Ectodermal cell (in vitro differentiated cells): ENCODE data around the gene ZNF784.
A peak's percentile ranks its signal among the peaks of the same experiment; 100 is the strongest.

Experiments used
- H3K27ac ChIP-seq: 2 replicates; pipeline ENCODE4 v1.7.0; 2013; ENCODE audit warnings: mild to moderate bottlenecking, low read depth, low read length; ENCODE audit not compliant: insufficient read depth, poor library complexity, severe bottlenecking
- H3K27me3 ChIP-seq: 2 replicates; pipeline ENCODE4 v1.7.0; 2013; ENCODE audit warnings: mild to moderate bottlenecking, low read length; ENCODE audit not compliant: insufficient read depth, control insufficient read depth, poor library complexity, severe bottlenecking
- H3K36me3 ChIP-seq: one replicate; pipeline ENCODE4 v1.7.0; 2013; ENCODE audit warnings: low read length; ENCODE audit not compliant: control insufficient read depth, insufficient read depth
- H3K4me1 ChIP-seq: one replicate; pipeline ENCODE4 v1.7.0; 2013; ENCODE audit warnings: low read length; ENCODE audit not compliant: control insufficient read depth, insufficient read depth
- H3K4me3 ChIP-seq: 2 replicates; pipeline ENCODE4 v1.7.0; 2013; ENCODE audit warnings: low read depth, low read length, control low read depth; ENCODE audit not compliant: insufficient read depth
- H3K9me3 ChIP-seq: 2 replicates; pipeline ENCODE4 v1.7.0; 2013; ENCODE audit warnings: mild to moderate bottlenecking, low read length, moderate library complexity; ENCODE audit not compliant: control insufficient read depth
- WGBS, 2 experiments: methylation state at CpG; one replicate each; pipeline ENCODE4 v1.1.7; 2013; ENCODE audit warnings: missing lambda C conversion rate in 2 of 2; 5-methylcytosine and 5-hydroxymethylcytosine counted together

ZNF784 gene

GRCh38 chr19:55603115-55603514 is 21.3 kb downstream of the ZNF784 start:
- Histone ChIP-seq H3K9me3 (no peaks in the 10 kb centered on the region), H3K27ac (no peak overlapping the region), H3K36me3 (no peaks in the 10 kb centered on the region), H3K27me3 (no peaks in the 10 kb centered on the region), H3K4me1 (peaks cover 11% of the 10 kb centered on the region), H3K4me3 (no peak overlapping the region)
- WGBS, 2 experiments, result 95 to 96% methylated on average over 21 of the region's 21 CpGs

DNA sequence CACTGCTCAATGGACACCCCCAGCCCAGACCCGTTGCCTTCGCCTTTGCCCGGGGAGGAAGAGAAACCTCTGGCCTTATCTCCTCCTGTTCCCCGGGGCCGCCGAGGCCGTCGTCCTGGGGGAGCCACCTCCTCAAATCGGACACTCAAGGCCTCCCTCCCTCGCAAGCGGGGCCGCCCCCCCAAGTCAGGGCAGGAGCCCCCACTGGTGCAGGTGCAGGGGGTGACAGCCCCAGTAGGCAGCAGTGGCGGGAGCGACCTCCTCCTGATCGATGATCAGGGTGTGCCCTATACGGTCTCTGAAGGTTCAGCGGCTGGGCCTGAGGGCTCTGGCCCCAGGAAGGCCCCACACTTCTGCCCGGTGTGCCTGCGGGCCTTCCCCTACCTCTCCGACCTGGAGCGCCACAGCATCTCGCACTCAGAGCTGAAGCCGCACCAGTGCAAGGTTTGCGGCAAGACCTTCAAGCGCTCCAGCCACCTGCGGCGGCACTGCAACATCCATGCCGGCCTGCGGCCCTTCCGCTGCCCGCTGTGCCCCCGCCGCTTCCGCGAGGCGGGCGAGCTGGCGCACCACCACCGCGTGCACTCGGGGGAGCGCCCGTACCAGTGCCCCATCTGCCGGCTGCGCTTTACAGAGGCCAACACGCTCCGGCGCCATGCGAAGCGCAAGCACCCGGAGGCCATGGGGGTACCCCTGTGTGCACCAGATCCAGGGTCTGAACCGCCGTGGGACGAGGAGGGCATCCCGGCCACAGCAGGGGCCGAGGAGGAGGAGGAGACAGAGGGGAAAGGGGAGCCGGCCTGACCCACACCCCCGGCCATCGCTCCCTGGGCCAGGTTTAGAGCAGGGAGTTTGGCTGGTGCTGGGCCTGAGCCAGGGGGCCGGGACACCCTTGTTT is 22.0 kb downstream of the ZNF784 start:
- WGBS, 2 experiments, result 95% methylated on average over 60 of the region's 60 CpGs

DNA sequence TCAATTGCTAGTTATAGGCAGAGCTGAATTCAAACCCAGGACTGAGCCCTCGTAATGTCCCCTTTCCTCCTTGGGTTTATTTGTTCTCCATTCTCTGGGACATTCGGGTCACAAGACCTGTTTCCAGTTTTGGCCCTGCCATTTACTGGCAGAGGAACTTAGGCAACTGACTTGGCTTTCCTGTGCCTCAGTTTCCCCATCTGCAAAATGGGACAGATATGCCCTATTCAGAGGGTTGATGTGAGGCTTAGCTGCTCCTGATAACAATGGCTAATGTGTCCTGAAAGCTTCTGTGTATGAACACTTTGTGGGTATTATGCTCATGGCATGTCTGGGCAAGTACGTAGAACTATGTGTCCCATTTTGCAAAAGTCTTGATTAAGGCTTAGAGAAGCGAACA is 23.3 kb downstream of the ZNF784 start:
- H3K4me3 ChIP-seq, result peak overlapping the region; percentile 62

More for the DNA sequence above, 22.0 kb downstream of the ZNF784 start:
- Histone ChIP-seq H3K36me3 (no peaks in the 10 kb centered on the region), H3K27me3 (no peaks in the 10 kb centered on the region), H3K9me3 (no peaks in the 10 kb centered on the region), H3K27ac (no peak overlapping the region), H3K4me3 (no peak overlapping the region), H3K4me1 (peaks cover 18% of the 10 kb centered on the region)

DNA sequence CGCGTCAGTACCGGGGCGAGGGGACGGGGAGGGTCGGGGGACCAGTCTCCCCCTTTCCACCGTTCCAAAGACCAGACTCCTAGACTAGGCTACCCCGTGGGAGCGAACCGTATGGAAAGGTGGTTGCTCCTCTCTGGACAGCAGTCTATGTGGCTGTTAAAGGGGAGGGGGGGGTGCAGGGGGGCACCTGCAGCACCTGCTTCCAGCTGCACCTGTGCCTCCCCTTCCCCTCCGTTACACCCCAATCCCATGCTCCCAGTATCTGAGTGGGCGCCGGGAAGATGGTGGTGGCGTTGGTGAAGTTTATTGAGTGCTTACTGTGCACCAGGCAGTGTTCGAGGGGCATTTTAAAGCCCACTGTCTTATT is 23.7 kb downstream of the ZNF784 start:
- H3K36me3 ChIP-seq, result peaks cover 5% of the 10 kb centered on the region
- 12 to 16% methylated on average over 12 to 15 of the region's 15 CpGs for WGBS, 2 experiments
- peaks cover 12% of the 10 kb centered on the region for H3K4me1 ChIP-seq
- peak overlapping the region; percentile 99 for H3K27ac ChIP-seq
- H3K27me3 ChIP-seq, result no peaks in the 10 kb centered on the region
- H3K9me3 ChIP-seq, result no peaks in the 10 kb centered on the region
- peak overlapping the region; percentile 62 for H3K4me3 ChIP-seq

More for the DNA sequence above, 23.3 kb downstream of the ZNF784 start:
- Histone ChIP-seq H3K27me3 (no peaks in the 10 kb centered on the region), H3K27ac (peak overlapping the region; percentile 99), H3K36me3 (peaks cover under 1% of the 10 kb centered on the region), H3K9me3 (no peaks in the 10 kb centered on the region), H3K4me1 (peaks cover 12% of the 10 kb centered on the region)
- WGBS, 2 experiments, result 90 to 95% methylated on average over 4 of the region's 4 CpGs

DNA sequence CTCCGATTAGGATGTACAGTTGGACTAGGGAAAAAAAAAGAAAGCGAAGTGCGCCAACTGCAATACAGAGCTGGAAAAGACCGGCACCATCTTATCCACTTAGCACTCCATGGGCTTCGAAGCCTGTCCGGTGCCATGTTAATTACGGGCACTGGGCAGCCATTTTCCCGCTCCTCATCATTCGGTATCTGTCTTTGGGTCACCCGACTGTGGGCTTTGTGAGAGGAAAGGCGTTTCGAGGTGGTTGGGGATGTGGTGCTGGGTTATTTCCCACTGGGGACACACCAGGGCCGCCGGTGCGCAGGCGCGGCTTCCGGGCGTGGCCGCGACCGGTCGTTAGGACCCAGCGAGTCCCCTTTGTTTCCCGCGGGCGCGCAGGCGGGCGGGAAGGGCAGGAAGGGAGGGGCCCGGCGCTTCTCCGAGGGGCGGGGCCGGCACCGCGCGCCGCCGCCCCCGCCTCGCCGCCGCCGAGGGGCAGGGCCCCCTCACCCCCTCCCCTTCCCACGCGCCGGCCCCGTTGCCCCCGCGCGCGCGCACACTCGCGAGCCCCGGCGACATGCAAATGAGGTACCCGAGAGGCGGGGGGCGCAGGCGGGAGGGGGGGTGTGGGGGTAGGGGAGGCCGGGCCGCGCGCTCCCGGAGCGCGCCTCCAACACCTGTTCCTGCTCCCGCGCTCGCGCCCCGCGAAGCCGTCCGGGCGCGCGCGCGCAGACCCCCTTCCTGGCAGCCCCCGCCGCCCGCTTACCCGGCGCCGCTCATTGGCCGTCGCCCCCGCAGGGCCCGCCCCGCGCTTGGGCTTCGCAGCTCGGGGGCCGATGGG is 24.3 kb downstream of the ZNF784 start, which contains the start of gene ZNF524:
TSS of gene ZNF524 (plus strand) at position 447 of the 820 bp plus-strand sequence. CDS start 1,825 bp downstream, outside the sequence.
- peak within 1 kb of the TSS; percentile 62 for H3K4me3 ChIP-seq
- H3K36me3 ChIP-seq, result peaks cover 10% of the 10 kb centered on the region
- H3K27me3 ChIP-seq, result no peaks in the 10 kb centered on the region
- peak within 1 kb of the TSS; percentile 99 for H3K27ac ChIP-seq
- WGBS, 2 experiments, result 0% methylated on average over 97 of the region's 97 CpGs
- H3K9me3 ChIP-seq, result no peaks in the 10 kb centered on the region
- peaks cover 12% of the 10 kb centered on the region for H3K4me1 ChIP-seq

- H3K27me3 ChIP-seq, result no peaks in the 10 kb centered on the region
- H3K27ac ChIP-seq, result peak within 1 kb of the TSS; percentile 99
- H3K9me3 ChIP-seq, result no peaks in the 10 kb centered on the region
- peak within 1 kb of the TSS; percentile 62 for H3K4me3 ChIP-seq
- peaks cover 12% of the 10 kb centered on the region for H3K4me1 ChIP-seq
- 0% methylated on average over 23 of the region's 23 CpGs for WGBS, 2 experiments
- peaks cover 15% of the 10 kb centered on the region for H3K36me3 ChIP-seq
These were observed 24.9 kb downstream of the ZNF784 start, which contains the start of gene FIZ1 for GRCh38 chr19:55599468-55599841. Gene FIZ1, minus strand, starts transcription at chr19:55599517. Its CDS starts 1,652 bp downstream, at chr19:55597865.

DNA sequence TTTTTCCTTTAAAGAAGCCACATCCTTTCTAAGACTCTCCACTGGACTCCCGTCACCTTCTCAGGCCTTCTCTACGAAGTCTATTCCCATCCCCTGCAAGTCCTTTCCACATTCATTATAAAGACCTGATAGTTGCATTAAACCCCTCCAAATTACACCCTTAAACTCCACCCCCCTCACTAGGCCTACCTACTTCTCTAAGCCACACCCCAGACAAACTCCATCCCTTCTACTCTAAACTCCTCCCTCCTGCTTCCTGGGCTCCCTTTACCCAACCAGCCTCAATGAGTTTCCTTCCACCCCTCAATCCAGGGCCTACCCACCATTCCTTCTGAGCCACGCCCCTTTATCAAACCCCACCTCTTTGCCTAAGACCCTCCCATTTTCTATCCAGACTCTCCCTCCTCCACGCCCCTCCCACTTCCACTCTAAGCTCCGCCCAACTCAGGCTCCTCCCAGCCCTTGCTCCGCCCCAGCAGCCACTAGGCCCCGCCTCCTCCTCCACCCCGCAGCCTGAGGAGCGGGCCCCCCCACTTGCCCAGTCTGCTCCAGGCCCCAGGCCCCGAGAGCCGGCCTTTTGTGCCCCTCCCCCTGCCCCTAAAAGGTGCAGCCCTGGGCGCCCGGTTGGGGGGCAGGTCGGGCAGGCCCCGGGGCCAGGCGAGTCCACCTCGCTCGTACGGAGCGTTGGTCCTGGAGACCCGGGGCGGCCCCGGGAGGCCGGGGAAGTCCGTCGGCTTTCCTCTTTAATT is 25.5 kb downstream of the ZNF784 start:
- Histone ChIP-seq H3K27me3 (no peaks in the 10 kb centered on the region), H3K36me3 (peaks cover 15% of the 10 kb centered on the region), H3K9me3 (no peaks in the 10 kb centered on the region), H3K4me1 (peaks cover 12% of the 10 kb centered on the region), H3K4me3 (peak overlapping the region; percentile 62), H3K27ac (peak overlapping the region; percentile 99)
- 7% methylated on average over 26 of the region's 26 CpGs for WGBS, 2 experiments

DNA sequence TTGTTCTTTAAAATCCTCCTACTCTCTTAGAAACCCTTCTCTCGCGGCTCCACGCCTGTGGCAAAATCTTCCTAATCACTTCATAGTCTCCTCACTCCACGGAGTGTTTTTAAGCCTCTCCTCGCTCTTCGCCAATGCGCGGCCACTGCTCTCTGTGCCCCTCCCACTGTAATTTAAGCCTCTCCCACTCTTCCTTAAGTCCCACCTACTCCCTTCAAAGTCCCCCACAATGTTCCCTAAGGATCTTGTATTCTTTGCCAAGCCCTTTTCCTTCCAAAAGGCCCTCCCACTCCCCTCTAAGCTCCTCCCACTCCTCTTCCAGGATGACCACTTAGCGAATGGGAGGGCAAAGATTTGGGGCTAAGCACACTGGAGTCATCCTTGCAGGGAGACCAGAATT is 26.3 kb downstream of the ZNF784 start:
- WGBS, 2 experiments, result 73 to 81% methylated on average over 9 of the region's 9 CpGs
- no peak overlapping the region for H3K27ac ChIP-seq
- no peaks in the 10 kb centered on the region for H3K27me3 ChIP-seq
- H3K9me3 ChIP-seq, result no peaks in the 10 kb centered on the region
- peaks cover 15% of the 10 kb centered on the region for H3K36me3 ChIP-seq
- no peak overlapping the region for H3K4me3 ChIP-seq
- H3K4me1 ChIP-seq, result peaks cover 12% of the 10 kb centered on the region

GRCh38 chr19:55597501-55597921 is 26.9 kb downstream of the ZNF784 start:
- no peaks in the 10 kb centered on the region for H3K9me3 ChIP-seq
- H3K27me3 ChIP-seq, result no peaks in the 10 kb centered on the region
- no peak overlapping the region for H3K4me3 ChIP-seq
- H3K27ac ChIP-seq, result no peak overlapping the region
- peaks cover 15% of the 10 kb centered on the region for H3K36me3 ChIP-seq
- WGBS, 2 experiments, result 94 to 95% methylated on average over 29 to 30 of the region's 30 CpGs
- H3K4me1 ChIP-seq, result peaks cover 12% of the 10 kb centered on the region
